GM21786 (cell line): Measurements from ENCODE around the gene SEPTIN2.
"Not testable (repeated sequence)": the region's sequence is repeated elsewhere in the genome, so short reads cannot be mapped to it uniquely, and the experiment has no call there.

Source experiments
- ATAC-seq: cut with Tn5 transposase; IDR thresholded peaks from one replicate; pipeline ENCODE4 v1.9.1; 2021; ENCODE audit not compliant: unreplicated experiment

Gene SEPTIN2

DNA sequence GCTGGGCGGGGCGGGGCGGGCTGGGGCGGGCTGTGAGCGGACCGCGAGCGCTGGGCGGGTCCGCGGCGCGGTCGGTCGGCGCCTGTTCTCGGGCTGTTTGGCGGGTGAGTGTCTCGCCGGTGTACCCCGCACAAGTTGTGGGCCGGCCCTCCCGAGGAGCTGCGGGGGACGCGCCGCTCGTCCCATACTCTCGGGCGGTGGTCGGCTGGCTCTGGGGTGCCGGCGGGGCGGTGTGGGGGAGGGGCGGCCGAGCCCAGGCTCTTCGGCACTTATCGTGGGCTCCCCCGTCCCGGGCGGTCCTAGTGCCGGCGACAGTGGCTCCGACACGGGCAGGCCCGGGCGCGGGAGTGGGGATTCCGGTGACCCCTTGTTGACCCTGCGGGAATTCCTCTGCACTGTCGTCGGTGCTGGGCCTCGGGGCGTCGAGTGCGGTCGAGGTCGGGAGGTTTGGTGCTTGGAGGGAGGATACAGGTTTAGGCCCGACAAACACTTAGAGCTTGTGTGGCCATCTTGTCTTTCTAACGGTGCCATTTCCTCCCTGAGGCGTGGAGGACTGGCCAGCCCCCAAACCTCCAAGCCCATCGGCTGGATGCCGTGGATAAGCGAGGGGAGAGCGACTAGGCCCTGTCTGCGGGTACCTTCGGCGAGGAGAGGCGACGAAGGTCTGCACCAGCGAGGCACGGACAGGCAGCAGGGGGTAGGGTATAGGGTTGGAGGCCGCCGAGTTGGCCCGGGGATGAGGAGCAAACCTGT lies at the start of gene SEPTIN2:
TSS of gene SEPTIN2 (plus strand) at position 47 of the 753 bp plus-strand sequence. CDS start 8,308 bp downstream, outside the sequence.
- ATAC-seq: peak; percentile 27

DNA sequence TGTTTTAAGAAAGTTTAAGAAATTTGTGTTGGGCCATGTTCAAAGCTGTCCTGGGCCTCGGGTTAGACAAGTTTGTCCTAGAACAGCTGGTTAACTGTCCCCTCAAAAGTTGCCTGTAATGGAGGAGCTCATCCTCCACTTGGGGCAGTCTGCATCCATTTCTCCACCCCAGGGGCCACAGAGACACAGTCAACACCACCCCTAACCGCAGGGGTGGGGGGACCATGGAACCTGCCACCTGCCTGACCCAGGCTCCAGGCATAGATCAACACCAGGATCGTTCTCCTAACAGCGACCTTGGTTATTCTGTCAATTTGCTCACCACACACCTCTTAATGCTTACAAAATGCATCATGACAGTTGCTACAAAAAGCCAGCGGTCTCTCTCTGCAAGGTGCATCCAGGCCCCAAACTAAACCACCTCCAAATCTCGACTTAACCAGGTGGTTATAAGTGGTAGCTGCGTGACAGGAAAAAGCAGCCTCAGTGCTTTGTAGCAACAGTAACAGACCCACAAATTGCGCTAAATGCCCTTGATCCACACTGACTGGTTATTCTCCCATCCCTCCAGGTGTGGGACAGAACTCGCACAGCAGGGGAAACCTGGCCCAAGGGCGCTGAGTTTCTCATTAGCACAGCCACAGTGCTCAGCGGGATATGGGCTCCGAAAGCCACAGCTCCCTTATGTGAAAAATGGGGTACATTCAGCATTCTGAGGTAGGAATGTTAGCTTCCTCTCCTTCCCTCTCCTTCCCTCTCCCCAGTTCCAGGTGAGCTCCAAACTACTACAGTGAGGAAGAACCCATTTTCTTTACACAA lies 48.3 kb upstream of the SEPTIN2 start:
- no peak for ATAC-seq

DNA sequence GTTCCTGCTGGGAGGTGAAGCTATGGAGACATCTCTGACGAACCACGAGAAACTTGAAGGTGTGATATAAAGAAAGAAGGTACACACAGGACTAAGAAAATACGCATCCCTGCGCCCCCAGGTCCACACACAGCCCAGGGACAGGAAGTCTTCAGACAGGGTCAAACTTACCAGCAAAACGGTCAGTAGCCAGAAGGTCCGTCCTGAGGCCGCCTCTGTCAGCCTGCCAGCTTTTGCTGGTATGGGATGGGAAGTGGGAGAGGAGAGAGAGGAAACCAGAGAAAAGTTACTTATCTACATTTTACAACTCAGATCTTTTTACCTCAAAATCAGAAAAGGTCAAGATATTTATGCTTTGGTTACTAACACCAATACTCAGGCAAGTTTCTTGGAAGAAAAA lies 47.4 kb upstream of the SEPTIN2 start:
- ATAC-seq: no peak

DNA sequence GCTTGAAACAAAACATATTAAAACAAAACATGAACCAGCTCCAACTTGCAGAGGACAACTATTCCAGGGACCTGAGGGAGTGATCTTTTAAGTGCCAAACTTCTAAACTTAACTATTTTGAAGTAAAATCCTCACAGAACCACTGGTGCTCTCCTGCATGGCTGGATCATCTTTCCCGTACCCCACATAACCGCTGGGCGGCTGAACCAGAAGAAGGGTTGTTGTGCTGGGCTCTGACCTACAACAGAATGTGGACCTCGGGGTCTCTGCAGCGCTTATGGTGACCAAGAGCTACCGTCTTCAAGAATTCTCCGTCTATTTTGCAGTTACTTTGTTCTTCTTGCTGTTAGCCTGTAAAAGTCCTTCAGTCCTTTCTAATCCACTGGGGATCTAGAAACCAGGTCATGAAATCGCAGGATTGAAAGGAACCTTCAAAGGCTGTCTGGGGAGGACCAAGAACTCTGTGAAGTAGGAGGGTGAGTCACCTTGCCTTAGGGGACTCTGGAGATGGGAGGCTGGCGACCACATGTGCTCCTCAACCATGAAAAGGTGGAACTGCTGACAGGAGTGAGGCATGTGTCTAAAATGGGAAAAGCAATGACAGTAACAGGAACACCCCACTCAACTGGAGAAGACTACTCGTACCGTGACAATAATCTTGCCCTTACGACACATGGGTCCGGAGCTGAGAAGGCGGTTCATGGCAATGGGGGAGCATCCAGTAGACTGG lies 46.8 kb upstream of the SEPTIN2 start:
- no peak for ATAC-seq

DNA sequence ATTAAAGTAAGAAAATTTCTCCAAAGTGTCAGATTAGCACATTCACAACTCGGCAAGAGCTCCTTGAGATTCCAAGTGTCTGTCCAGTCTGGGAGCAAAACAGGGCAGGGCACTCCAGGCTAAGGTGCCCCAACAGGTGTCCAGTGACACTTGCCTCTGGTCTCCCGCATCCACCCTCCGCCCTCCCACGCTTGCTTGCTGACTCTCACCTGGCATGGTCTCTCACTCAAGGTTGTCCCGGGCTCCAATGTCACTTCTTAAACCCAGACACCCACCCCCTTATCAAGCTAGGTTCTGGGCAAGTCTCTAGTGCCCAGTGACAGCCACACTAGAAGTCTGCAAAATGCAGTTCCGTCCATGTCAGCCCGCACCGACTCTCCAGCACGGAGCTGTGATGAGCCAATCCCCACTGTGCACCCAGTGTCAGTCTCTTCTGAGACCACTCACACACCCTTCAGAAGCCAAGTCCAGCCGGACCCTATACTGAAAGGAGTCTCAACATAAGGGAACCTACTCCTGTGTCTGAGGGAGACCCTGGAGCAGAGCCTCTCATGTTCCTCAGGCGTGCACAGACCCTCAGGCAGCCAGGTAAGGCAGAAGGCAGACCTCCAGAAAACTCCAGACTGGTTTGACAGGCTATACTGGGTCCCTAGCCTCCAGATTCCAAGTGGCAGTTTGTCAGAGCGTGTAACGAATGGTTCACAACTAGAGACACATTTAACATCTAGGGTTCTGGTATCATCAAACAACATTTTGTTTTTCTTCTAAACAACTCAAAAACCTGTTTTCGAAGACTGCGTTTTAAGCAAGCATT lies 45.8 kb upstream of the SEPTIN2 start:
- ATAC-seq: no peak

DNA sequence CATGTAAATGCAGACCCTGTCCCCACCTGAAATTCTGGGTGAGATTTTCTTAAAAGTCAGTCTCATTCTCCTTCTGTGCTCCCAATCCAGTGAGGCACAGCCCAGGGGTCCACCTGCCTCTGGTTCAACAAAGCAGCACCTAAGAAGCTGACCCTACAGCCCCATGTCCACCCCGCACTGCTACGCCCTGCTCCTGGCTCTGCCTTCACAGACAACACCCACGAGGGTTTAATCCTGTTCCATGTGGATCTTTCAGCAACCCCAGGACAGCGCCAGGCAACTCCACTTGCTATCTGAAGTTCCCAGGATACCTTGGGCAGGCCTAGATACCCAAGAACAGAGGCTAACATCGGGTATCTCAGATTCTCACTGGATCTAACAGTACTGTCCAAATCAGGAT lies 45.2 kb upstream of the SEPTIN2 start:
- no peak for ATAC-seq

DNA sequence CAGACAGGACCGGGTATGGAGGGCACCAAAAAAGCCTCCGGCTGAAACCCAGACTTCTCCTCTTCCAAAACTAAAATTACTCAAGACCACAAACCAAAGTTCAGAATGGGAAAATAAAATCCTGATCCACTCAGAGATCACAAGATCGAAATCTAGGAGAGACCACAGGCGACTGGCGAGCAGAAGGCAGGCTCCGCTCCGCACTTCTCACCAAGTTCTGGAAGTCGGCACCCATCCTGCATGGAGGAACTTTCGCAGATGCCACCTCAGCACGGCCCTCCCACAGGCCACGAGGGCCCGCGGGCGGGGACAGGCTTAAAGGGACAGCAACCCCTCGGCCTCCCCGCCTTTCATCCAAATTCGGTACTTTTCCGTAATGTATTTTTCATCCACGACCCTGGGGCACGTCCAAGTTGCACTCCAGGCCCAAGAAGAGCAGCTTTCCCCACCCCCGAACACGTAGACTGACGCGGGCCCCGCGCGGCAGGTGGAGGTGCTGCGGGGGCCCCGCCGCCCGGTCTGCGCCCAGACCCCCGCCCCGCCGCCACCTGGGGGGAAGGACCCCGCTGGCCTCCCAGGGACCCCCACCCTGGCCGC lies 43.9 kb upstream of the SEPTIN2 start:
- peak; percentile 45 for ATAC-seq

DNA sequence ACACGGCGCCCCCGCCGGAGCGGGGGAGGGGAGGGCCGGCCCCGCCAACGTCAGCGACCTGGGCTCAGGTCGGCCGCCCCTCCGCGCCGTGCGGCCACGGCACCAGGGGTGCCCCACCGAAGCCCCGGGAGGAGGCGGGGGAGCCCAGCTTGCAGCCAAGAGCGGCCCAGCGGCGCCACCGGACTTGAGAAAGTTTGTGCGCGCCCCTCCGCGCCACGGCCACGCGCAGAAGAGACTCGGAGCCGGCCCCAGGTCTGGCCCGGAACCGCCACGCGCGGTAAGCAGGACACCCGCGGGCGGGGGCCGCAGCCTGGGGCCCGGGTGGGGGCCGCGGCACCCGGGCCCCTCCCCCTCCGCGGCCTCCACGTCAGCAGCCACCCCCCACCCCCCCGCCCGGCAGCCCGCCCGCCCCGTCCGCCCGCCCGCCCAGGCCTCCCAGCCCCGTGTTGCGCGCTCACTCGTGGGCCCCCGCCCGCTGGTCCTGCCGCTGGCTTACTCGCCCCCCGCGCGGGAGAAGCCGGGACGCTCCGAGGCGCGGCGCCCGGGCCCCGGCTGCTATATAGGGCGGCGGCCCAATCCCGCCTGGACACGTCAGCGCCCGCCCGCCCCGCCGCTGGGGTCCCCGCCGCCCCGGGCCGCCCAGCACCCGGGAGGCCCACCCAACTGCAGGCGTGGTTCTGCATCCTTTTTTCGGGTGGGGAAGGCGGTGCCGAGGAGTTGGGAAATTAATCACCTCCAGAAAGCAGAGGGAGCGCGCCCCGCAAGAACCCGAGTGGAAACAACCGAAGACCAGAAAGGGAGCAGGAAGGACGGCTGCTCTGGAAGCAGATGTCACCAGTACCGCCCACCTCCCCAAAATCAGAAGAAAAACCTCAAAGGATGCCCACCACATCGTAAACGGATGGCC lies 43.2 kb upstream of the SEPTIN2 start:
- peak; percentile 41 for ATAC-seq

DNA sequence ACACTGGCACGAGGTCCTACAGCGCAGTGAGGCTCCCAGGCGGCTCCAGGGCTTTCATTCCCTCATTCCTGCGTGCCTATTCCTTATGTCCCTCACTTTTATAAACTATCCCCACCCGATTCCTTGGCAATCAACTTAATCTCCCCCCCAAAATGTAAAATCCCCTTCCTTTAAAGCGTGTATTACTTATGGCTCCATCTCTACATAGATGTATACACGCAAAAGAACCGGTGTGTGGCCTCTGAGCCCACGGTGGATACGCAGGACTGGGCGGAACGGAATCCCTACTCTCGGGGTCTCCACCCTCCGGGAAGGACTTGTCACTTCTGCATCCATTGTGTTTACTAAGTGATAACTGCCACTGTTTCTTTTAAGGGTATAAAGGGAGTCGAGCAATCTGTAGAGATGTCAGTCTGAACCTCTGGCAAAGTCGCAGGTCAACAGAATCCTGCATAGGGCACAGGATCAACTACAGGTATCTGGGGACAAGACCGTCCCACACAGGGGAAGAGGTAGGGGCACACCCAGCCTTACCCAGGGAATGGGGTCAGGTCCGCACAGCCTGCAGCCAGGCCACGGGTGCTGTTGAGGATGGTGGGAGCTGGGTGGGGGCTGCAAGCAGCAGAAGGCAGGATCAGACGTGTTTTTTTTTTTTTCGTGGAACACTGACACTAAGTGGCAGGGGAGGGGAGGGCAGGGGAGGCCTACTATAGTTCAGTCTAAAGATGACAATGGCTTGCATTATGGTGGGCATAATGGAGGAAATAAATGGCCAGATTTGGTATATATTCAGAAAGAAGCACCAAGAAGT lies 42.3 kb upstream of the SEPTIN2 start:
- ATAC-seq: no peak

DNA sequence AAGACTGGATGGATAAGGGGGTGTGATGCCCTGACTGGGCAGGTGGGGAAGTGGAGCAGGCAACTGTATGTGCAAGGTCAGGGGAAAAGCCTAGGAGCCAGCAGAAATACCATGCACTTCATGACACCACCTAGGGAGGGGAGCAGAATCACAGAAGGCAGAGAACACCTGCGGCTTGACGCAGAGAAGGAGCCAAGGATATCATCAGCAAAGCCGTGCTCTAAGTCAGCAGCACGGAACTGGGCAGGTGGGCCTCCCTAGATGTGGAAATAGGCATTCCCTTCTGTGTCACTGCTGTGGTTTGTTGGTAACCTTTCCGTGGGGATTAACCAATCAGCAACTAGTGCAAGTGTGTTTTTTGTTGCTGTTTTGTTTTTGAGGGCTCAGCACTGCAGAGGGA lies 41.6 kb upstream of the SEPTIN2 start:
- no peak for ATAC-seq

DNA sequence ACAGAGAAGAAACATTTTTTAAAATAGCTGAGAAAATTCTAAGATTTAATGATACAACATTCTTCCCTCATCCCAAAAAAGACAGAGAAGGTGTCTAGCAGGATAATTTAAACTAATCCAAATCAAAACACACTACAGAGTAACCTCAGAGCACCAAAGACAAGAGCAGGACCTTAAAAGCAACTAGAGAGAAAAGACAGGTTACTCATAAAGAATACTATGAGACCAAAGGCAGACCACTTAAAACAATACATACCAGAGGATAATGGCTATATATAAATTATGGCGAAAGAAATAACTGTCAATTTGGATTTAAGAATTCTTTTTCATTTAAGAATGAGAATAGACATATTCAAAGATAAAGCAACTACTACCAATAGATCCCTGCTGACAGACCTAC lies 40.2 kb upstream of the SEPTIN2 start:
- ATAC-seq: no peak

DNA sequence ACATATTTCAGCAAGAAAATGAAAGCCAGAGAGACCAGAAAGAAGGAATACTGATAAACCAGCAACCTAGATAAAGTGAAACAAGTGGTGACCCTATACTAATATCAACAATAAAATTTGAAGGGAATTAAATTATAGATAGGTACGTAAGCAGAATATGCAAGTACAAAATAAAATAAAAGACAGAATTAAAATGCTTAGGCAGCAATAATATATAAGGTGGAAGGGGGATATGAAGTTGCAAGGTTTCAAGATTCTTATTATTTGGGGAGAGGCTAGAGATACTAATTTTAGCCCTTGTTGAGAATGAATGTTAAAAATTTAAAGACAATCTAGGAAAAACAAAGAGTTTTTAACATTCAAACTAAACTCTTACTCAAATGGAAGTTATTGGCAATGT lies 39.8 kb upstream of the SEPTIN2 start:
- ATAC-seq: no peak

DNA sequence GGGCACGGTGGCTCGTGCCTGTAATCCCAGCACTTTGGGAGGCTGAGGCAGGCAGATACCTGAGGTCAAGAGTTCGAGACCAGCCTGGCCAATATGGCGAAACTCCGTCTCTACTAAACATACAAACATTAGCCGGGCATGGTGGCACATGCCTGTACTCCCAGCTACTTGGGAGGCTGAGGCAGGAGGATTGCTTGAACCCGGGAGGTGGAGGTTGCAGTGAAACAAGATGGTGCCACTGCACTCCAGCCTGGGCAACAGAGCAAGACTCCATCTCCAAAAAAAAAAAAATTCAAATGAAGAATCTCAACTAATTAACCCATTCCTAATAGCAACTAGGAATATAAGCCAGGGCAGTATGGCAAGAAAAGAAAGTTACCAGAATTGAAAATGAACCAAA lies 37.4 kb upstream of the SEPTIN2 start:
- ATAC-seq: not testable (repeated sequence)

DNA sequence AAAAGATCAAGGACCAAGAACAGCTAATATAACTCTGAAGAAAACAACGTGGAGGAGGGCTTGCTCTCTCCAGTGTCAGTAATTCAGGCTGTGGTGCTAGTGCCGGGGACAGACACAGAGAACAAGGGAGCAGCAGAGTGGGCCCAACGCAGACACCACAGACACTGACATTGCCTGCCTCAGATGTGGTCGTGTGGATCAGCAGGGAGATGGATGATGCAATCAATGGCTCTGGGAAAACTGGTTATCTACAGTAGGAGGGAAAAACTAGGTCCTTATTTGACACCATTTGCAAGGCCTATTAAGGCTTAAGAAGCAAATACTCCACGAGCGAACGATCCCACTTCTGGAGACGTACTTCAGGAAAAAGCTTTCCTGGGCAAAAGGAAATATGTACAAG lies 36.3 kb upstream of the SEPTIN2 start:
- no peak for ATAC-seq

DNA sequence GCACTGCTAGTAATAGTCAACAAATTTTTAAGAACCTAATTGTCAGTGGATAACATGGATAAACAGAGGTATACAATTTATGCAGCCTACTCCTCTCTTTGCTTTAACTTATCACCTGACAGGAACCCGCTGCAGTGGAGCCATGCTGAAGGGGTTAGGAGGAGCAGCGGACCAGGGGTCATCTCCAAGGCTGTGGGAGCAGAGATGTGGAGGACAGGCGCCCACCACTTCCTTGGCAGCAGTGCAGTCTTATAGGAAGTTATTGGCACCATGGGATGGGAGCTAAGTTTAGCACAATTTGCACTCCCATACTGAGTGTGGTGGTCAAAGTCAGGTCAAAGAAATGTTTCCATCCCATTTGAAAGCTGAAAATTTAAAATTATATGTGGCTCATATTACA lies 35.9 kb upstream of the SEPTIN2 start:
- no peak for ATAC-seq

DNA sequence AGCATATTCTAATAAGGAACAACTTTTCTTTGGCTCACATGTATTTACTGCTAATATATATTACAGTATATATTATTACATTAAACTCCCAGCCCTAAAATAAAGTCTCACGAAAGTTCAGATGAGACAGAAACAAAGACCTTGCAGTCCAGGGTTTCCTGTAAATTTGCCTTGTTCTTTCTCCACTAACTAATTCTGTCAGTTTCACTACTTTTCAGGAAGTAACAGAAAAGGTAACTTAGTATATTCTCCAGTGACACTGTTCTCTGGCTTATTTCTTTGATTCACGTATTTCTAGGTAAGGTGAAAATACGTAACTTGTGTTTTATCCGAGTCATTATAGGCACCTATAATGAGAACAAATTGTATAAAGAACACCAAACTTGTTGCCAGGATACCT lies 35.4 kb upstream of the SEPTIN2 start:
- no peak for ATAC-seq

DNA sequence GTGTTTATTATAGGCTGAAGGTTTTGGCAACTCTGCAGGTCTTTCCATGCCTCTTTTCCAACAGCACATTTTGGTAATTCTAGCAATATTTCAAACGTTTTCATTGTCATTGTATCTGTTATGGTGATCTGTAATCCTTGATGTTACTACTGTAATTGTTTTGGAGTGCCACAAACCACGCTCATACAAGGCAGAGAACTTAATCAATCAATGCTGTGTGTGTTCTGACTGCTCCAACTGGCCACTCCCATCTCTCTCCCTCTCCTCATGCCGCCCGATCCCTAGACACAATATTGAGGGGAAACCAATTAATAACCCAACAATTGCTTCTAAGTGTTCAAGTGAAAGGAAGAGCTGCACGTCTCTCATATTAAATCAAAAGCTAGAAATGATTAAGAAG lies 33.2 kb upstream of the SEPTIN2 start:
- no peak for ATAC-seq

DNA sequence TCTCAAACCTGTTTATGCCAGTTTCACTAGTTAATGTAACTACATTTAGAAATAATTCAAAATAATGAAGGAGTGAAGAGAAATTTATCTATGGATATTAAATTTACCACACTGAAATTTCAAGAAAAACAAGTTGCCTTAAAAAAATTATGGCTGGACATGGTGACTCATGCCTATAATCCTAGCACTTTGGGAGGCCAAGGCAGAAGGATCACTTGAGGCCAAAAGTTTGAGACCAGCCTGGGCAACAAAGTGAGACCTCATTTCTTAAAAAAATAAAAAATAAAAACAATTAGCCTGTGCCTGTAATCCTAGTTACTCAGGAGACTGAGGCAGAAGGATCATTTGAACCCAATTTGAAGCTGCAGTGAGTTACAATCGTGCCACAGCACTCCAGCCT lies 30.1 kb upstream of the SEPTIN2 start:
- no peak for ATAC-seq
